ENCODE measurements around the gene COLEC11. TPM values are rescaled to one million over a fixed set of nuclear protein-coding genes. Genes with fewer than 3 reads are reported as not detected.

Gene COLEC11
- total RNA-seq, 1 experiment from 2014 or later, result 0.39 TPM

DNA sequence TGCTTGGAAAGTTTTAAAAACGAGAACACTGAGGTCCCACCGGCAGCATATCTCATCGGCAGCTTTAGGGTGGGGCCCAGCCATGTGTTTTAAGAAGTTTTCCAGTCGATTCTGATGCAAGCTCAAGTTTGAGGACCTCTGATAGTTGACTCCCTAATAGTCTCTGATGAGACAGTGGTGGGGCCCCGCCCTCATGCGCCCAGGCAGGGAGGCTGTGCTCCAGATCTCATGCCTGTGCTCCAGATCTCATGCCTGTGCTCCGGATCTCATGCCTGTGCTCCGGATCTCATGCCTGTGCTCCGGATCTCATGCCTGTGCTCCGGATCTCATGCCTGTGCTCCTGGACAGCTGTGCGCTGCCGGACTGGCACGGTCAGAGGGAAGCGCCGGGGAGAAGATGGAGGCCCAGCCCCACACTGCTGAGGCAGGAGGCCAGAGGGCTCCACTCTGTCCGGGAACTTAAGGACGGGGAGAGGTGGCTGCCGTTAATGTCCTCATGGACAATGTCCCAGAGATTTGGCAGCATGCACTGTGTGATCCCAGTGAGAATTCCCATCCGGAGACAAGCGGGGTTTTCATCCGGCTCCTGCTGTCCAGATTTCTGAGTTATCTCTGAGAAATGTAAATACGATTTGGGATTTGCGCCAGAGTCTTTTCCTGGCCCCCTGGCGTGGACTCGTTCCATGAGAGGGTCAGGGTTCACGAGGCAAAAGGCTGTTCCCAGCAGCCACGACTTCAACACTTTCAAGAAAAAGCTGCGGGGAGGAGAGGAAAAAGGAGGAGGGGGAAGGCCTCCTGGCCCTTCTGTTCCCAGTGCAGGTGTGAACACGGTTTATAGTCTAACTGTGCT is 9.4 kb upstream of the COLEC11 start:
- WGBS (ENCODE audit: extremely low coverage, insufficient read length, low lambda C conversion rate), result no CpG with 5 or more reads among the region's 29 CpGs

More for the DNA sequence above, 9.4 kb upstream of the COLEC11 start:
- Histone ChIP-seq H2BK20ac (ENCODE audit: low read depth, low read length, poor library complexity, severe bottlenecking) (no peak overlapping the region), H2BK15ac (ENCODE audit: low read depth, low read length) (no peak overlapping the region), H3K18ac (ENCODE audit: insufficient read length, low read depth, low read length) (no peak overlapping the region), H2BK12ac (ENCODE audit: insufficient read length, low read depth, low read length) (no peak overlapping the region), H2AFZ (ENCODE audit: low read length) (no peak overlapping the region), H3K4ac (ENCODE audit: low read depth, low read length) (no peak overlapping the region), H3K9me3 (ENCODE audit: control insufficient read depth, low read depth, low read length) (no peaks in the 10 kb centered on the region), H4K8ac (replicated peaks; ENCODE audit: insufficient read length, low read depth, low read length) (no peak overlapping the region), H3K79me2 (ENCODE audit: insufficient read depth, low read length) (no peaks in the 10 kb centered on the region), H3K4me2 (ENCODE audit: insufficient read depth, insufficient read length, low read length) (no peak overlapping the region), H4K91ac (ENCODE audit: insufficient read length, low read depth, low read length) (no peak overlapping the region), H3K56ac (ENCODE audit: insufficient read length, low read depth, low read length) (no peak overlapping the region), H3K23ac (ENCODE audit: insufficient read length, low read depth, low read length) (no peak overlapping the region), H2AK5ac (ENCODE audit: insufficient read length, low read length) (no peak overlapping the region), H3K27ac (ENCODE audit: insufficient read length, low read depth, low read length) (no peak overlapping the region), H3K14ac (ENCODE audit: insufficient read depth, low read length) (no peak overlapping the region), H2BK120ac (ENCODE audit: low read depth, low read length, poor library complexity, severe bottlenecking) (no peak overlapping the region), H3K4me1 (ENCODE audit: insufficient read depth, low read length) (no peaks in the 10 kb centered on the region), H4K20me1 (ENCODE audit: control insufficient read depth, insufficient read depth, insufficient read length) (no peaks in the 10 kb centered on the region), H3K23me2 (ENCODE audit: insufficient read length, low read depth, low read length, poor library complexity, severe bottlenecking) (no peaks in the 10 kb centered on the region), H3T11ph (ENCODE audit: low read length) (no peak overlapping the region), H2BK5ac (ENCODE audit: insufficient read length, low read length) (no peak overlapping the region), H3K27me3 (ENCODE audit: insufficient read depth, low read length) (no peaks in the 10 kb centered on the region), H3K9ac (ENCODE audit: extremely low read depth, insufficient read length, low read length) (no peak overlapping the region), H4K5ac (ENCODE audit: insufficient read length, low read depth, low read length) (no peak overlapping the region), H3K79me1 (ENCODE audit: insufficient read depth, low read depth, low read length, poor library complexity, severe bottlenecking) (peaks cover 1% of the 10 kb centered on the region)
- Mint-ChIP-seq H3K27ac (no peak overlapping the region), H3K36me3 (ENCODE audit: insufficient read depth in 1 of 3, low read depth in 3 of 3) (peaks cover 19 to 53% (median 34%) of the 10 kb centered on the region in 3 experiments), H3K9me3 (peaks cover 4% of the 10 kb centered on the region in 2 experiments), H3K27me3 (ENCODE audit: low read depth) (no peaks in the 10 kb centered on the region), H3K4me1 (no peaks in the 10 kb centered on the region), H3K4me3 (no peak overlapping the region)
- TF ChIP-seq, protein P1, sequence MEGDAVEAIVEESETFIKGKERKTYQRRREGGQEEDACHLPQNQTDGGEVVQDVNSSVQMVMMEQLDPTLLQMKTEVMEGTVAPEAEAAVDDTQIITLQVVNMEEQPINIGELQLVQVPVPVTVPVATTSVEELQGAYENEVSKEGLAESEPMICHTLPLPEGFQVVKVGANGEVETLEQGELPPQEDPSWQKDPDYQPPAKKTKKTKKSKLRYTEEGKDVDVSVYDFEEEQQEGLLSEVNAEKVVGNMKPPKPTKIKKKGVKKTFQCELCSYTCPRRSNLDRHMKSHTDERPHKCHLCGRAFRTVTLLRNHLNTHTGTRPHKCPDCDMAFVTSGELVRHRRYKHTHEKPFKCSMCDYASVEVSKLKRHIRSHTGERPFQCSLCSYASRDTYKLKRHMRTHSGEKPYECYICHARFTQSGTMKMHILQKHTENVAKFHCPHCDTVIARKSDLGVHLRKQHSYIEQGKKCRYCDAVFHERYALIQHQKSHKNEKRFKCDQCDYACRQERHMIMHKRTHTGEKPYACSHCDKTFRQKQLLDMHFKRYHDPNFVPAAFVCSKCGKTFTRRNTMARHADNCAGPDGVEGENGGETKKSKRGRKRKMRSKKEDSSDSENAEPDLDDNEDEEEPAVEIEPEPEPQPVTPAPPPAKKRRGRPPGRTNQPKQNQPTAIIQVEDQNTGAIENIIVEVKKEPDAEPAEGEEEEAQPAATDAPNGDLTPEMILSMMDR (conservative IDR thresholded peaks at IDR 0.05), result no peak
- DNase-seq, result no peak

All from H9 (cell line).